Measurements from ENCODE around the gene ITPR3.

DNA sequence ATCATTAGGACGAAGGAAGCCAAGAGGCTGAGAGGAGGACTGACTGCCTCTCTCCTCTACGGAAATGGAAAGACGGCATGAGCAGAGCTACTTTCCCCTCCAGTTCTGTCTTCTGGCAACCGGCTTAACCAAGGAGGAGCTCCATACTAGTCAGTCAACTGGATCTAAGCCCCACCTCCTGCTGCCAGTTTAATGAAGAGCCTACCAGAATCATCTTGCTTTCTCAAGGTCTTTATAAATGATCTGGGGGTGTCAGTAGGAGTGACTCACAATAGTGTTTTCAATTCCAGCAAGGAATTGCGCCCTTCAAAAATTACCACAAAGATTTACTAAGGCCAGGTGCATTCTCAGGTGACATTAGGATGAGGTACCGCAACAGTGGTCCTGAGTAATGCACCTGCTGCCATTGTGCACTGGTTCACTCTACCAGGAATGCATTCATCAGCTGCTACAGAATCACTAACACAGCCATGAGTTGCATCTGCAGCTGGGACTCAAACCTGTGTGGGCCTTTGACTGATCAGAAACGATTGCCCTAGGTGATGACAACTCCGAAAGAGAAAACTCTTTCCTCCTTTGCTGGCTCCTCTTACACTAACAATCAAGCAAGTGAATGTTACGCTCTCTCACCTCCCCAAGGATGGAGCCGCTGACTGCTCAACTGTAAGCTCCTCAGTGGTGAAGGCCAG is 87.5 kb downstream of the ITPR3 start:
- TF ChIP-seq, protein P1, sequence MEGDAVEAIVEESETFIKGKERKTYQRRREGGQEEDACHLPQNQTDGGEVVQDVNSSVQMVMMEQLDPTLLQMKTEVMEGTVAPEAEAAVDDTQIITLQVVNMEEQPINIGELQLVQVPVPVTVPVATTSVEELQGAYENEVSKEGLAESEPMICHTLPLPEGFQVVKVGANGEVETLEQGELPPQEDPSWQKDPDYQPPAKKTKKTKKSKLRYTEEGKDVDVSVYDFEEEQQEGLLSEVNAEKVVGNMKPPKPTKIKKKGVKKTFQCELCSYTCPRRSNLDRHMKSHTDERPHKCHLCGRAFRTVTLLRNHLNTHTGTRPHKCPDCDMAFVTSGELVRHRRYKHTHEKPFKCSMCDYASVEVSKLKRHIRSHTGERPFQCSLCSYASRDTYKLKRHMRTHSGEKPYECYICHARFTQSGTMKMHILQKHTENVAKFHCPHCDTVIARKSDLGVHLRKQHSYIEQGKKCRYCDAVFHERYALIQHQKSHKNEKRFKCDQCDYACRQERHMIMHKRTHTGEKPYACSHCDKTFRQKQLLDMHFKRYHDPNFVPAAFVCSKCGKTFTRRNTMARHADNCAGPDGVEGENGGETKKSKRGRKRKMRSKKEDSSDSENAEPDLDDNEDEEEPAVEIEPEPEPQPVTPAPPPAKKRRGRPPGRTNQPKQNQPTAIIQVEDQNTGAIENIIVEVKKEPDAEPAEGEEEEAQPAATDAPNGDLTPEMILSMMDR (IDR thresholded peaks at IDR 0.05; ENCODE audit: extremely low read depth in 1 of 2, insufficient read depth in 1 of 2, low read depth in 1 of 2, low read length in 2 of 2) = no peak
- TF ChIP-seq EZH2 (IDR thresholded peaks at IDR 0.05; ENCODE audit: borderline replicate concordance, low read depth, low read length, severe bottlenecking) = no peak
- no peak for TF ChIP-seq POLR2A (IDR thresholded peaks at IDR 0.05; ENCODE audit: low read depth, low read length)
- no peak for TF ChIP-seq POLR2AphosphoS5 (IDR thresholded peaks at IDR 0.05; ENCODE audit: insufficient read depth, low read depth, low read length)
- TF ChIP-seq MAX (IDR thresholded peaks at IDR 0.05; ENCODE audit: insufficient read depth, insufficient read length) = no peak
- TF ChIP-seq FOS (IDR thresholded peaks at IDR 0.05; ENCODE audit: borderline replicate concordance, insufficient read depth, low read length) = no peak
- TF ChIP-seq MYC (IDR thresholded peaks at IDR 0.05; ENCODE audit: low read depth, low read length) = no peak
- TF ChIP-seq JUN (IDR thresholded peaks at IDR 0.05; ENCODE audit: borderline replicate concordance, insufficient read depth, insufficient read length, low read depth) = no peak
- TF ChIP-seq GATA2 (IDR thresholded peaks at IDR 0.05; ENCODE audit: insufficient read depth, insufficient read length, low read depth, low read length) = no peak

Measured in endothelial cell of umbilical vein (primary cell).